GM21619 (cell line): ENCODE data around the gene BMP5.

ENCODE experiments used
- ATAC-seq: cut with Tn5 transposase; IDR thresholded peaks from one replicate; pipeline ENCODE4 v1.9.1; 2021; ENCODE audit not compliant: unreplicated experiment

BMP5 gene

DNA sequence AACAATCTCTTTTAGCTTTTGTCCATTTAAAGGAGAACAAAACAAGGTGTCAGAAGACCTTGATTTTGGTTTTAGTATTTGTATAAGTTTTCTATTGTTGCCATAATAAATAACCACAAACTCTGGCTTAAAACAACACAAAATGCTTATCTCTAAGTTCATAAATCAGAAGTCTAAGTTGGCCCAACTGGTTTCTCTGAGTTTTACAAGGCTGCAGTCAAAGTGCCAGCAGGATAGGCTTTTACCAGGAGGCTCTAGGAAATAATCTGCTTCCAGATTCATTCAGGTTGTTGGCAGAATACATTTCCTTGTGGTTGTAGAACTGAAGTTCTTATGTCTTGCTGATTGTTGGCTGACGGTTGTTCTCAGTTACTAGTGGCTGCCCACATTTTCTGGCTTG is 149.2 kb downstream of the BMP5 start:
- ATAC-seq = no peak

DNA sequence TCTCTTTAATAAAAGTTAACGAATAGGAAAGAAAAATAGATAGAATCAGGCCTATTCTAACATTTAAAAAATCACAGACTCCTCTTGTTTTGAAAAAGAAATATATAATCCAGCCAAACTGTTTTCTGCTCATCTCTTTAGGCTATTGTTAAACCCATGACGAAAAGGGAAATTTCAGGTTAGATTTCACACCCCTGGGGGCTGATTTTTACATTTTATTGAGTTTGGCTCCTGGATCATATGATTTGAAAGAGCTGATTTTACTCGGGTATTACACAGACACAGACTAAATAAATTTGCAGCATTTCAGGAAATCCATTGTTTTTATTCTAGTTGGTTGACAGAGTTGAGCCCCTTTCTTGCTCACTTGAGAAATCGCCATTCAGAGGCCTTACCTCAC is 160.6 kb downstream of the BMP5 start:
- ATAC-seq = no peak

DNA sequence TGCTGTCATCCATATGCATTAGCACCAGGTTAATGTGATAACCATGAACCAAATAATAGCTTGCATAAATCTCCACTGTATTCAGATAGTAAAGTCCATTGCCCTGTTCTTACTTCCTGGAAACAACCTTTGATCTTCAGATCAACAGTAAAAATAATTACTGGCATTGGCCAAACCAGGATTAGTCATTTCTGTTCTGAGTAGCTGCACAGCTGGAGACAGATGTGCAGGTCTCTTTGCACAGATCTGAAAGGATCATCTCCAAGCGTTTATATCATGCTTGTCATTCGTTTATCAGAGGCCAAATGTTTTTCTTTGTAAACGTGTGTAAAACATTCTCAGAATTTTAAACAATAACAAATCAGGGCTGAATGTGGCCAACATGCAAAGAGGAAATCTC is 162.0 kb downstream of the BMP5 start:
- no peak for ATAC-seq

DNA sequence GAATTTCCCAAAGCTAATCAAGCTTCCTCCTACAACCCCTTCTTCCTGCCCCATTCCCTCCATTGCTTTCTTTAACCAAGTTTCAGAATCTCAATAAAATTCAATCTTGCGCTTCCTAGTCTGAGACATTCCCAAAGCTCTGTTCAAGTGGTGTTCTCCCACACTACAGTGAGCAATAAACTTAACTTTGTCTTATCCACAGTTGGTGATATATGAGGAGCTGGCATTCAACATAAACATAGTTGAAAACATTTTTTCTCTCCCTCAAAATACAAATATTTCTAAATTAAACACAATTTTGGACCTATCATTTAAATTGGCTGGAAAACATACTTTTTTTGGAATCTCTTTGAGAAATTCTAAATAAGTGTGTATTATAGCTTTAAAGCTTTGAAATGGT is 166.7 kb downstream of the BMP5 start:
- ATAC-seq = no peak

DNA sequence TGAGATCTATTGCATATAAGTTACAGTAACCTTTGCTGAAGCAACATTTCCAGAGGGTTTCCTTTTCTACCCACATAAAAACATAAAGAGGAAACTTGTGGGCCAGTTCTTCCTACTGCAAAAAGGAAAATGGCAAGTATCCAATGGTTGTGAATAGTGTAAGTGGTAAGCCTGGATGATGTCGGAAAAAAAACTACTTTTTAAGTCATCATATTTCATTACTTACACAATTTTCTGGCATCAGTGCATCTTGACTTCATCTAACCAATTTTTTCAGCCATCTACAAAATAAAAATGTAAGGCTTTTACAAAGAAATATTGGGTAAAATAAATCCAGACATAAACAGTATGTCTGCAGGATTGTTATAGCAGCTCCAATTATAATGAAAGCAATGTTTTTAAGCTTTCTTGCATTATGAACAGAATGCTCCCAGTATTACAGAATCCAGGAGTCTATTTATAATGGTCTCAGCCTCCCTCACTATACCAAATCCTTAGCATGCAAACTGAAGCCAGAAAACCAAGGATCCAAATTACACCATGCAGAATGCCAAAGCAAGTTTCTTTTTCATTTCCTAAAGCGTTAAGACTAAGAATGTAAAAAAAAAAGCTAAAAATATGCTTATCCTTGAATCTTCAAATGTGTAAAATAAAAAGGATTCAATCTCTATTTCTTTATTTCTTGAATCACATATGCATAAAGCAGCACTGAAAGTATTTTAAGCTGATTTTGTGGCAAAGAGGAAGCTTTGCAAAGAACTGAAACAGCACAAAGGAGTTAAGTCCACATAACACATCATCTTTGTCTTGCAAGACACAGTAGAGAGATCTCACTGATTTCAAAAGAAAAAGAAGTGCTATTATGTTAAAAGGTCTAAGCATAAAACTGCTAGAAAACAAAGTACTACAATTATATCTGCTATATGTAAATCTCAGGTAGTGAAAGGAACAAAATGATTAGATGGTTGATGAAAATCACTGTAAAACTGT is 169.6 kb downstream of the BMP5 start:
- ATAC-seq = no peak

DNA sequence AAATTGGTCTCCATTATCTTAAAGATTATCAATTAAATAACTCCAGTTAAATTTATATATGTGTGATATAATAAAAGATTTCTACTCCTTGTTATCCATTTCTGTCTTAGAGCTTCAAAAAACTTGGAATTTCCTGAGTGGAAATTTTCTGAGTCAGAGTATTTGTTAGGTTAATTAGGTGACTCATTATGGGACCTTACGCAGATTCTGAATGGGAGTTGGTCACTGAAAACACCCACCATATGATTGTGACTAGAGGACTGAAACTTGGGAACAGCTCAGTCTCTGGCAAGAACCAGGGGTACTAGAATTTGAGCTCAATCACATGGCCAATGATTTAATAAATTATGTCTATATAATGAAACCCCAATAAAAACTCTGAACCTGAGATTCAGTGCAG is 171.0 kb downstream of the BMP5 start:
- no peak for ATAC-seq
